ENCODE results near the gene INSC.

DNA sequence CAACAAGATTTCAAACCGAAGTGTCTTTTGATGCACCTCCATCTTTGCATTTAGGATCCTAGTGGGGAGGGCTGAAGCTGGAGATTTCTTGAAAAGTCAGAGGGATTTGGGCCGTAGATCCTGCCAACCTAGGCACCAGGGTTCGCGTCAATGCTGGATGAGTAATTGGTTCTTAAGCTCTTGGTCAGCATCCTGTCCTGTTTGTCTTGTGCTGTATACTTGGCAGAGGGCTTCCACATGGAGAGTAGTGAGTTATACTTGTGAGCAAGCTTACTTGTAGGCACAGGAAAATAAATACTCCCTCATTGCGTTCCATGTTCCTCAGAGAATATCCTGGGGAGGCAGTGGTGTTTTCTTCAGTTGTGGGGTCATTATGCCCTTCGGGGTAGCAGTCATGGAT is 12.6 kb downstream of the INSC start:
- TF ChIP-seq, protein P1, sequence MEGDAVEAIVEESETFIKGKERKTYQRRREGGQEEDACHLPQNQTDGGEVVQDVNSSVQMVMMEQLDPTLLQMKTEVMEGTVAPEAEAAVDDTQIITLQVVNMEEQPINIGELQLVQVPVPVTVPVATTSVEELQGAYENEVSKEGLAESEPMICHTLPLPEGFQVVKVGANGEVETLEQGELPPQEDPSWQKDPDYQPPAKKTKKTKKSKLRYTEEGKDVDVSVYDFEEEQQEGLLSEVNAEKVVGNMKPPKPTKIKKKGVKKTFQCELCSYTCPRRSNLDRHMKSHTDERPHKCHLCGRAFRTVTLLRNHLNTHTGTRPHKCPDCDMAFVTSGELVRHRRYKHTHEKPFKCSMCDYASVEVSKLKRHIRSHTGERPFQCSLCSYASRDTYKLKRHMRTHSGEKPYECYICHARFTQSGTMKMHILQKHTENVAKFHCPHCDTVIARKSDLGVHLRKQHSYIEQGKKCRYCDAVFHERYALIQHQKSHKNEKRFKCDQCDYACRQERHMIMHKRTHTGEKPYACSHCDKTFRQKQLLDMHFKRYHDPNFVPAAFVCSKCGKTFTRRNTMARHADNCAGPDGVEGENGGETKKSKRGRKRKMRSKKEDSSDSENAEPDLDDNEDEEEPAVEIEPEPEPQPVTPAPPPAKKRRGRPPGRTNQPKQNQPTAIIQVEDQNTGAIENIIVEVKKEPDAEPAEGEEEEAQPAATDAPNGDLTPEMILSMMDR (IDR thresholded peaks at IDR 0.05 in 8 of 11, conservative IDR thresholded peaks at IDR 0.05 in 3 of 11) = no peak
- TF ChIP-seq POLR2A (IDR thresholded peaks at IDR 0.05) = no peak

All from spleen (tissue), 7 donors.